Ramos (cell line): Measurements from ENCODE around the gene SCAF4.
"Not testable (repeated sequence)": the region's sequence is repeated elsewhere in the genome, so short reads cannot be mapped to it uniquely, and the experiment has no call there.

Experiments used
- in situ Hi-C: fragments of 300-500 bp; cut with MboI; formaldehyde crosslinking; loops from one replicate; pipeline ENCODE4 v1.14.3; 2022; ENCODE audit warnings: low sequenced_read_pairs; ENCODE audit not compliant: unreplicated experiment

Gene SCAF4

GRCh38 chr21:31731857-31732596 lies at the start of gene SCAF4:
TSS of gene SCAF4 (minus strand) at chr21:31732118. CDS start at chr21:31731692, 426 bp downstream.
- in situ Hi-C loops: no loop called here

GRCh38 chr21:31780944-31781343 lies 49.0 kb upstream of the SCAF4 start:
- in situ Hi-C loops: no loop called here

GRCh38 chr21:31778546-31778945 lies 46.6 kb upstream of the SCAF4 start:
- in situ Hi-C loops: loop anchor here (10.0 kb wide), 1 partner anchor 486 kb away; no protein-coding TSS in a partner anchor

GRCh38 chr21:31777857-31778256 lies 45.9 kb upstream of the SCAF4 start:
- in situ Hi-C loops: loop anchor here (10.0 kb wide), 1 partner anchor 487 kb away; no protein-coding TSS in a partner anchor

GRCh38 chr21:31774031-31774430 lies 42.1 kb upstream of the SCAF4 start:
- in situ Hi-C loops: loop anchor here (10.0 kb wide), 1 partner anchor 491 kb away; no protein-coding TSS in a partner anchor

- in situ Hi-C loops: loop anchor here (10.0 kb wide), 1 partner anchor 492 kb away; no protein-coding TSS in a partner anchor
These were observed 41.0 kb upstream of the SCAF4 start for GRCh38 chr21:31772674-31773555.

GRCh38 chr21:31771685-31772084 lies 39.8 kb upstream of the SCAF4 start:
- in situ Hi-C loops: loop anchor here (10.0 kb wide), 1 partner anchor 493 kb away; no protein-coding TSS in a partner anchor

GRCh38 chr21:31768710-31769109 lies 36.8 kb upstream of the SCAF4 start:
- in situ Hi-C loops: no loop called here

GRCh38 chr21:31766899-31767298 lies 35.0 kb upstream of the SCAF4 start:
- in situ Hi-C loops: no loop called here

GRCh38 chr21:31765850-31766249 lies 33.9 kb upstream of the SCAF4 start:
- in situ Hi-C loops: not testable (repeated sequence)

- in situ Hi-C loops: no loop called here
These were observed 29.0 kb upstream of the SCAF4 start for GRCh38 chr21:31760931-31761330.

GRCh38 chr21:31756787-31757186 lies 24.9 kb upstream of the SCAF4 start:
- in situ Hi-C loops: no loop called here

GRCh38 chr21:31755027-31755426 lies 23.1 kb upstream of the SCAF4 start:
- in situ Hi-C loops: no loop called here

GRCh38 chr21:31754708-31754960 lies 22.7 kb upstream of the SCAF4 start:
- in situ Hi-C loops: no loop called here

GRCh38 chr21:31753949-31754707 lies 22.2 kb upstream of the SCAF4 start:
- in situ Hi-C loops: no loop called here

- in situ Hi-C loops: no loop called here
These were observed 21.0 kb upstream of the SCAF4 start for GRCh38 chr21:31752967-31753366.

- in situ Hi-C loops: no loop called here
These were observed 20.4 kb upstream of the SCAF4 start for GRCh38 chr21:31752352-31752751.

- in situ Hi-C loops: no loop called here
These were observed 18.9 kb upstream of the SCAF4 start for GRCh38 chr21:31750843-31751242.

GRCh38 chr21:31744182-31744800 lies 12.4 kb upstream of the SCAF4 start:
- in situ Hi-C loops: no loop called here

GRCh38 chr21:31743712-31744111 lies 11.8 kb upstream of the SCAF4 start:
- in situ Hi-C loops: no loop called here
